ENCODE results near the gene NKX2-3. TPM values are rescaled to one million over a fixed set of nuclear protein-coding genes. Genes with fewer than 3 reads are reported as not detected.

NKX2-3 gene
- total and polyA plus RNA-seq, 2 of the 8 experiments (the other 6 are each of a cell fraction or from before 2014, with no cell fraction given) = not detected

DNA sequence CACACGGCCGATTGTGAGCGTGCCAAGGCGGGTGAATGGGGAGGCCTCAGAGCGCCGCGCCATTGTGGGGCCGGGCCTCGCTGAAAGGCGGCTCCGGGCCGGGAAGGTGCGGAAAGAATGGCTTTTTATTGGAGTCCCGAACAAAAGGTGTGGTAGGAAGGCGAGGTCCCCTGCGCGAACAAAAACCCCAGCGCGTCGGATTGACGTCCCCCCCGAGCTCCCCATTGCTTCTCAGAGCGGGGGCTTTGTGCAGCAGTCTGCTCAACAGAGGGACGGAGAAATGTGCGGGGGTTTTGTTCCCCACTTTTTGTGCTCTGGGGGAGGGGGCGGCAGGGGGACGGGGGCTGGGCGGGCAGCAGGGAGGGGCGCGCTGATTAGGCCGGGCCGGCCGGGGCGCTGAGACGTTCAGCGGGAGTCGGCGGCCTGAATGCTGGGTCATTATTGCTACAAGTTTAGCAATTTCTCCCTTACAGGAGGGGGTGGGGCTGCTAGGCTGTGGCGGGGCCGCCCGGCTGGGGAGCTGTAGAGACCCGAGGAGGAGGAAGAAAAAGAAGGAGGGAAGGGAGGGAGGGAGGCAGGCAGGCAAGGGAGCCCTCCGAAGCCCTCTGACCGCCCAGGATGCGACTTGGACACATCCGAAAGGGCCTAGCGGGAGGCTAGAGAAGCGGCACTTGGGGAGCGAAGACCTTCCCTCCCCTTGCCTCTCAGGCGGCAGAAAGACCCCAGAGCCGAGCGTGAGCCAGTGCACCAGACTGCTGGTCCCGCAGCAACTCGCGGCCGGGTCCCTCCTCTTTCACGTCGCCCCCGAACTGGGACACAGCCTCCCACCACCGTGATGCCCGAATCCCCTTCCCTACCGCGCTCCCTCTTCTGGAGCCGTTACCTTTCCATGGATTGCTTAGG lies 4.6 kb downstream of the NKX2-3 start (continued):
- TF ChIP-seq, protein P1, sequence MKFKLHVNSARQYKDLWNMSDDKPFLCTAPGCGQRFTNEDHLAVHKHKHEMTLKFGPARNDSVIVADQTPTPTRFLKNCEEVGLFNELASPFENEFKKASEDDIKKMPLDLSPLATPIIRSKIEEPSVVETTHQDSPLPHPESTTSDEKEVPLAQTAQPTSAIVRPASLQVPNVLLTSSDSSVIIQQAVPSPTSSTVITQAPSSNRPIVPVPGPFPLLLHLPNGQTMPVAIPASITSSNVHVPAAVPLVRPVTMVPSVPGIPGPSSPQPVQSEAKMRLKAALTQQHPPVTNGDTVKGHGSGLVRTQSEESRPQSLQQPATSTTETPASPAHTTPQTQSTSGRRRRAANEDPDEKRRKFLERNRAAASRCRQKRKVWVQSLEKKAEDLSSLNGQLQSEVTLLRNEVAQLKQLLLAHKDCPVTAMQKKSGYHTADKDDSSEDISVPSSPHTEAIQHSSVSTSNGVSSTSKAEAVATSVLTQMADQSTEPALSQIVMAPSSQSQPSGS (IDR thresholded peaks at IDR 0.05; ENCODE audit: low read length) = no peak
- no peak for TF ChIP-seq CBX5 (IDR thresholded peaks at IDR 0.05; ENCODE audit: low read depth, low read length)
- TF ChIP-seq BCL11A (IDR thresholded peaks at IDR 0.05; ENCODE audit: low read depth in 2 of 2, low read length in 2 of 2) = no peak
- no peak for TF ChIP-seq SRF (IDR thresholded peaks at IDR 0.05; ENCODE audit: low read depth, low read length)
- no peak for TF ChIP-seq KDM5A (IDR thresholded peaks at IDR 0.05; ENCODE audit: low read length)
- TF ChIP-seq SP2 (IDR thresholded peaks at IDR 0.05; ENCODE audit: low read length) = no peak
- TF ChIP-seq TAF7 (optimal IDR thresholded peaks at IDR 0.05; ENCODE audit: borderline replicate concordance, low read depth, low read length) = no peak
- TF ChIP-seq CREB1 (IDR thresholded peaks at IDR 0.05) = 0 out of 2 replicates have a peak, but pooled peaks have one; percentile 2
- no peak for TF ChIP-seq HDAC2 (IDR thresholded peaks at IDR 0.05; ENCODE audit: borderline replicate concordance in 1 of 2, low read depth in 2 of 2, low read length in 2 of 2)
- no peak for TF ChIP-seq CHD2 (IDR thresholded peaks at IDR 0.05; ENCODE audit: low read length)
- no peak for TF ChIP-seq POLR2A (IDR thresholded peaks at IDR 0.05; ENCODE audit: control extremely low read depth in 1 of 2, low read depth in 2 of 2, low read length in 2 of 2)
- TF ChIP-seq TEAD4 (IDR thresholded peaks at IDR 0.05; ENCODE audit: low read depth, low read length) = no peak
- TF ChIP-seq, protein P2, sequence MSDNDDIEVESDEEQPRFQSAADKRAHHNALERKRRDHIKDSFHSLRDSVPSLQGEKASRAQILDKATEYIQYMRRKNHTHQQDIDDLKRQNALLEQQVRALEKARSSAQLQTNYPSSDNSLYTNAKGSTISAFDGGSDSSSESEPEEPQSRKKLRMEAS (IDR thresholded peaks at IDR 0.05) = peak; percentile 43
- TF ChIP-seq KDM4A (IDR thresholded peaks at IDR 0.05; ENCODE audit: low read depth, low read length, severe bottlenecking) = peak; percentile 42
- TF ChIP-seq CEBPB (IDR thresholded peaks at IDR 0.05; ENCODE audit: low read depth, low read length) = no peak
- 0 out of 2 replicates have a peak, but pooled peaks have one; percentile 22 for TF ChIP-seq RBBP5 (IDR thresholded peaks at IDR 0.05; ENCODE audit: borderline replicate concordance, low read depth, low read length)
- no peak for TF ChIP-seq BACH1 (IDR thresholded peaks at IDR 0.05; ENCODE audit: low read length)
- TF ChIP-seq, protein P3, sequence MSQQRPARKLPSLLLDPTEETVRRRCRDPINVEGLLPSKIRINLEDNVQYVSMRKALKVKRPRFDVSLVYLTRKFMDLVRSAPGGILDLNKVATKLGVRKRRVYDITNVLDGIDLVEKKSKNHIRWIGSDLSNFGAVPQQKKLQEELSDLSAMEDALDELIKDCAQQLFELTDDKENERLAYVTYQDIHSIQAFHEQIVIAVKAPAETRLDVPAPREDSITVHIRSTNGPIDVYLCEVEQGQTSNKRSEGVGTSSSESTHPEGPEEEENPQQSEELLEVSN (IDR thresholded peaks at IDR 0.05) = no peak
- TF ChIP-seq JUN (IDR thresholded peaks at IDR 0.05; ENCODE audit: low read depth, low read length) = no peak
- no peak for TF ChIP-seq JUND (IDR thresholded peaks at IDR 0.05; ENCODE audit: low read length)
- TF ChIP-seq POLR2AphosphoS5 (IDR thresholded peaks at IDR 0.05; ENCODE audit: low read depth, low read length) = no peak
- no peak for TF ChIP-seq ZNF274 (IDR thresholded peaks at IDR 0.05; ENCODE audit: borderline replicate concordance, extremely low read depth, low read length)
- TF ChIP-seq TCF12 (IDR thresholded peaks at IDR 0.05; ENCODE audit: low read depth, low read length) = no peak
